Parathyroid adenoma (tissue), 2 donors: ENCODE results near the gene RNF144A.

Source experiments
- H2AFZ ChIP-seq: fragments of 300-600 bp; sonication (generic); one replicate; pipeline ENCODE4 v1.7.0; 2017; ENCODE audit warnings: antibody characterized with exemption, mild to moderate bottlenecking
- H3K27ac ChIP-seq: fragments of 300-600 bp; sonication (generic); one replicate; pipeline ENCODE4 v1.7.0; 2017
- H3K27me3 ChIP-seq: fragments of 300-600 bp; sonication (generic); one replicate; pipeline ENCODE4 v1.7.0; 2017; ENCODE audit warnings: low read length; ENCODE audit not compliant: control insufficient read depth, insufficient read depth
- H3K36me3 ChIP-seq: fragments of 300-600 bp; sonication (generic); one replicate; pipeline ENCODE4 v1.7.0; 2017; ENCODE audit warnings: low read length; ENCODE audit not compliant: control insufficient read depth, insufficient read depth
- H3K4me1 ChIP-seq: fragments of 300-600 bp; sonication (generic); one replicate; pipeline ENCODE4 v1.7.0; 2017; ENCODE audit warnings: control low read depth
- H3K4me2 ChIP-seq: fragments of 300-600 bp; sonication (generic); one replicate; pipeline ENCODE4 v1.7.0; 2017; ENCODE audit warnings: low read length
- H3K4me3 ChIP-seq: fragments of 300-600 bp; sonication (generic); one replicate; pipeline ENCODE4 v1.7.0; 2017; ENCODE audit warnings: low read depth, low read length
- H3K79me2 ChIP-seq: fragments of 300-600 bp; sonication (generic); one replicate; pipeline ENCODE4 v1.7.0; 2017; ENCODE audit warnings: control low read depth
- H3K9ac ChIP-seq: fragments of 300-600 bp; sonication (generic); one replicate; pipeline ENCODE4 v1.7.0; 2017; ENCODE audit warnings: mild to moderate bottlenecking
- H3K9me3 ChIP-seq: fragments of 300-600 bp; sonication (generic); one replicate; pipeline ENCODE4 v1.7.0; 2017; ENCODE audit warnings: low read length; ENCODE audit not compliant: control insufficient read depth
- CTCF ChIP-seq: fragments of 300-600 bp; sonication (generic); IDR thresholded peaks from one replicate; pipeline ENCODE4 v1.7.0; 2017; ENCODE audit warnings: antibody characterized with exemption, mild to moderate bottlenecking
- donor health status: primary hyperparathyroidism.

Gene RNF144A

GRCh38 chr2:6968319-6969100 lies 51.3 kb downstream of the RNF144A start:
- no peak overlapping the region for H3K4me2 ChIP-seq
- no peak for TF ChIP-seq CTCF
- no peak overlapping the region for H2AFZ ChIP-seq
- no peak overlapping the region for H3K9ac ChIP-seq
- H3K36me3 ChIP-seq = no peaks in the 10 kb centered on the region
- no peaks in the 10 kb centered on the region for H3K27me3 ChIP-seq
- no peaks in the 10 kb centered on the region for H3K4me1 ChIP-seq
- no peaks in the 10 kb centered on the region for H3K9me3 ChIP-seq
- H3K27ac ChIP-seq = no peak overlapping the region
- H3K79me2 ChIP-seq = peaks cover 41% of the 10 kb centered on the region
- no peak overlapping the region for H3K4me3 ChIP-seq

- Histone ChIP-seq H3K36me3 (no peaks in the 10 kb centered on the region), H3K4me1 (no peaks in the 10 kb centered on the region), H3K9ac (no peak overlapping the region), H3K4me3 (no peak overlapping the region), H3K79me2 (peaks cover 44% of the 10 kb centered on the region), H3K27me3 (no peaks in the 10 kb centered on the region), H2AFZ (no peak overlapping the region), H3K27ac (no peak overlapping the region), H3K4me2 (no peak overlapping the region), H3K9me3 (no peaks in the 10 kb centered on the region)
- no peak for TF ChIP-seq CTCF
Observed at GRCh38 chr2:6970551-6970950, 53.3 kb downstream of the RNF144A start.

GRCh38 chr2:6970976-6971480 lies 53.8 kb downstream of the RNF144A start:
- Histone ChIP-seq H3K4me3 (no peak overlapping the region), H3K27me3 (no peaks in the 10 kb centered on the region), H3K27ac (no peak overlapping the region), H3K4me2 (no peak overlapping the region), H3K9me3 (no peaks in the 10 kb centered on the region), H2AFZ (no peak overlapping the region), H3K36me3 (no peaks in the 10 kb centered on the region), H3K79me2 (peaks cover 49% of the 10 kb centered on the region), H3K4me1 (no peaks in the 10 kb centered on the region), H3K9ac (no peak overlapping the region)
- TF ChIP-seq CTCF = no peak

- no peak overlapping the region for H2AFZ ChIP-seq
- H3K27ac ChIP-seq = no peak overlapping the region
- peaks cover 49% of the 10 kb centered on the region for H3K79me2 ChIP-seq
- no peak for TF ChIP-seq CTCF
- H3K9me3 ChIP-seq = no peaks in the 10 kb centered on the region
- H3K4me2 ChIP-seq = no peak overlapping the region
- H3K36me3 ChIP-seq = no peaks in the 10 kb centered on the region
- H3K27me3 ChIP-seq = no peaks in the 10 kb centered on the region
- H3K4me1 ChIP-seq = no peaks in the 10 kb centered on the region
- no peak overlapping the region for H3K9ac ChIP-seq
- no peak overlapping the region for H3K4me3 ChIP-seq
Observed at GRCh38 chr2:6971502-6971901, 54.3 kb downstream of the RNF144A start.
